Transverse colon (tissue), 3 donors: ENCODE measurements around the gene CD300A.
"Not testable (repeated sequence)": the region's sequence is repeated elsewhere in the genome, so short reads cannot be mapped to it uniquely, and the experiment has no call there.

Experiments
- CTCF ChIP-seq, 5 experiments: fragments of 200-600 bp in 3 of 5; fragments of 450-650 bp in 2 of 5; sonication (generic) in 3 of 5; IDR thresholded peaks; 1 replicate in 2 of 5; 2 replicates in 3 of 5; pipeline ENCODE4 v1.5.1; 2016 to 2017; ENCODE audit warnings: antibody characterized with exemption in 5 of 5, inconsistent platforms in 3 of 5, mild to moderate bottlenecking in 2 of 5, moderate library complexity in 1 of 5
- POLR2A ChIP-seq: fragments of 450-650 bp; IDR thresholded peaks from one replicate; pipeline ENCODE4 v1.6.1; 2016; ENCODE audit warnings: antibody characterized with exemption, mild to moderate bottlenecking, moderate library complexity

- not testable (repeated sequence) for TF ChIP-seq POLR2A; CTCF (IDR thresholded peaks at IDR 0.05)
Measured at GRCh38 chr17:74503949-74504348, 37.5 kb downstream of the CD300A start.
